Sigmoid colon (tissue), 7 donors: Measurements from ENCODE around the gene TMEM170B. TPM values are rescaled to one million over a fixed set of nuclear protein-coding genes. Genes with fewer than 3 reads are reported as not detected.

Source experiments
- DNase-seq: peaks from one replicate; pipeline ENCODE4 v3.0.0-alpha.2; 2019
- H3K27ac ChIP-seq, 4 donors: fragments of 200-600 bp; sonication (generic); one replicate each; pipeline ENCODE4 v1.5.1; 2016 to 2019; ENCODE audit warnings: mild to moderate bottlenecking in 1 of 4
- H3K27me3 ChIP-seq, 3 donors: fragments of 200-600 bp; sonication (generic); one replicate each; pipeline ENCODE4 v1.5.1; 2019; ENCODE audit warnings: mild to moderate bottlenecking in 1 of 3
- H3K36me3 ChIP-seq, 4 donors: fragments of 200-600 bp; sonication (generic); one replicate each; pipeline ENCODE4 v1.5.1; 2016 to 2019
- H3K4me1 ChIP-seq, 4 donors: fragments of 200-600 bp; sonication (generic); one replicate each; pipeline ENCODE4 v1.5.1; 2017 to 2019
- H3K4me3 ChIP-seq, 4 donors: fragments of 200-600 bp; sonication (generic); one replicate each; pipeline ENCODE4 v1.5.1; 2017 to 2019; ENCODE audit warnings: mild to moderate bottlenecking in 2 of 4, moderate library complexity in 1 of 4
- H3K9me3 ChIP-seq, 4 donors: fragments of 200-600 bp in 3 of 4; sonication (generic) in 3 of 4; one replicate each; pipeline versions ENCODE4 v1.5.1 to v1.6.1; 2013 to 2019
- CTCF ChIP-seq, 4 experiments: fragments of 450-650 bp in 3 of 4; fragments of 200-600 bp in 1 of 4; IDR thresholded peaks; one replicate each; pipeline ENCODE4 v1.5.1; 2016 to 2019; ENCODE audit warnings: antibody characterized with exemption in 4 of 4, mild to moderate bottlenecking in 3 of 4, moderate library complexity in 2 of 4
- EP300 ChIP-seq, 4 donors: sonication (generic); formaldehyde crosslinking; IDR thresholded peaks; one replicate each; pipeline ENCODE4 v1.6.1; 2017; ENCODE audit warnings: antibody characterized with exemption in 4 of 4
- POLR2A ChIP-seq, 2 donors: fragments of 450-650 bp; IDR thresholded peaks; one replicate each; pipeline ENCODE4 v1.6.1; 2016; ENCODE audit warnings: antibody characterized with exemption in 2 of 2, mild to moderate bottlenecking in 2 of 2, moderate library complexity in 2 of 2
- POLR2AphosphoS5 ChIP-seq, 4 donors: sonication (generic); formaldehyde crosslinking; IDR thresholded peaks; one replicate each; pipeline ENCODE4 v1.6.1; 2017; ENCODE audit warnings: antibody characterized with exemption in 4 of 4
- WGBS, 2 donors: extraction: QIAGEN DNeasy Blood & Tissue Kit; methylation state at CpG; one replicate each; pipeline ENCODE4 v1.1.7; 2013; 5-methylcytosine and 5-hydroxymethylcytosine counted together
- intact Hi-C: fragments of 100-400 bp; cut with DNase I; formaldehyde crosslinking; loops from one replicate; pipeline ENCODE4 v1.15.1; 2023
- polyA plus RNA-seq, 3 donors: library from polyadenylated mRNA; stranded (reverse); fragments of 200-250 nt; gene quantifications; one replicate each; pipeline ENCODE4 v1.2.3, GENCODE V29; 2013
- total RNA-seq, 4 donors: library from RNA; depleted of rRNA; stranded (reverse); fragments of >200 nt; gene quantifications; one replicate each; pipeline ENCODE4 v1.1.0, GENCODE V29; 2016
- donor health status: healthy with polysubstance abuse.
- donor health status: Bipolar disorder and iron deficiency.
- donor health status: healthy.

The TMEM170B gene
- total and polyA plus RNA-seq, 7 donors = 0.92 to 11.0 (median 8.7) TPM

- Histone ChIP-seq H3K36me3 (no peaks in the 10 kb centered on the region), H3K27me3 (no peaks in the 10 kb centered on the region), H3K9me3 (no peaks in the 10 kb centered on the region), H3K27ac (no peak overlapping the region), H3K4me3 (no peak overlapping the region), H3K4me1 (peaks cover 0 to 6% (median 2%) of the 10 kb centered on the region in 4 donors)
- DNase-seq = no peak
- TF ChIP-seq EP300 (IDR thresholded peaks at IDR 0.05) = no peak
- TF ChIP-seq CTCF (IDR thresholded peaks at IDR 0.05) = no peak
- no peak for TF ChIP-seq POLR2AphosphoS5 (IDR thresholded peaks at IDR 0.05)
- no peak for TF ChIP-seq POLR2A (IDR thresholded peaks at IDR 0.05)
- 93 to 96% methylated on average over 3 of the region's 3 CpGs for WGBS, 2 donors
- intact Hi-C loops = no loop called here
Measured at GRCh38 chr6:11556309-11556708, 18.8 kb downstream of the TMEM170B start.

GRCh38 chr6:11563793-11564192 lies 26.2 kb downstream of the TMEM170B start:
- WGBS, 2 donors = 84 to 89% methylated on average over 3 of the region's 3 CpGs
- peaks cover 0 to 20% (median 0%) of the 10 kb centered on the region in 4 donors for H3K36me3 ChIP-seq
- no peaks in the 10 kb centered on the region for H3K9me3 ChIP-seq
- no peak overlapping the region for H3K4me3 ChIP-seq
- H3K27ac ChIP-seq = no peak overlapping the region
- no peak for TF ChIP-seq CTCF (IDR thresholded peaks at IDR 0.05)
- no peak for TF ChIP-seq POLR2AphosphoS5 (IDR thresholded peaks at IDR 0.05)
- TF ChIP-seq EP300 (IDR thresholded peaks at IDR 0.05) = no peak
- no peak for TF ChIP-seq POLR2A (IDR thresholded peaks at IDR 0.05)
- no peaks in the 10 kb centered on the region for H3K27me3 ChIP-seq
- intact Hi-C loops = no loop called here
- no peak for DNase-seq
- H3K4me1 ChIP-seq = peaks cover 0 to 6% (median 2%) of the 10 kb centered on the region in 4 donors

GRCh38 chr6:11566609-11567008 lies 29.1 kb downstream of the TMEM170B start:
- no peak for DNase-seq
- H3K4me3 ChIP-seq = no peak overlapping the region
- H3K4me1 ChIP-seq = no peaks in the 10 kb centered on the region
- no peak overlapping the region for H3K27ac ChIP-seq
- no peak for TF ChIP-seq EP300 (IDR thresholded peaks at IDR 0.05)
- no peak for TF ChIP-seq POLR2AphosphoS5 (IDR thresholded peaks at IDR 0.05)
- TF ChIP-seq POLR2A (IDR thresholded peaks at IDR 0.05) = no peak
- no peak for TF ChIP-seq CTCF (IDR thresholded peaks at IDR 0.05)
- H3K9me3 ChIP-seq = no peaks in the 10 kb centered on the region
- H3K27me3 ChIP-seq = no peaks in the 10 kb centered on the region
- H3K36me3 ChIP-seq = peaks cover 0 to 20% (median 0%) of the 10 kb centered on the region in 4 donors
- intact Hi-C loops = no loop called here
- WGBS, 2 donors = 98% methylated on average over 8 of the region's 8 CpGs

GRCh38 chr6:11571073-11571472 lies 33.5 kb downstream of the TMEM170B start:
- H3K9me3 ChIP-seq = no peaks in the 10 kb centered on the region
- TF ChIP-seq POLR2A (IDR thresholded peaks at IDR 0.05) = no peak
- TF ChIP-seq EP300 (IDR thresholded peaks at IDR 0.05) = no peak
- no peak for TF ChIP-seq CTCF (IDR thresholded peaks at IDR 0.05)
- TF ChIP-seq POLR2AphosphoS5 (IDR thresholded peaks at IDR 0.05) = no peak
- WGBS, 2 donors = 86 to 91% methylated on average over 2 of the region's 2 CpGs
- H3K4me1 ChIP-seq = no peaks in the 10 kb centered on the region
- no peak for DNase-seq
- intact Hi-C loops = loop anchor here (10.0 kb wide), 2 partner anchors 76 to 426 kb away; no protein-coding TSS in a partner anchor
- H3K36me3 ChIP-seq = peaks cover 0 to 13% (median 0%) of the 10 kb centered on the region in 4 donors
- H3K27me3 ChIP-seq = no peaks in the 10 kb centered on the region
- no peak overlapping the region for H3K4me3 ChIP-seq
- H3K27ac ChIP-seq = no peak overlapping the region
